HG03521 (cell line): Measurements from ENCODE around the gene NXN.
A peak's percentile ranks its signal among the peaks of the same experiment; 100 is the strongest.
"Not testable (repeated sequence)": the region's sequence is repeated elsewhere in the genome, so short reads cannot be mapped to it uniquely, and the experiment has no call there.

Experiments
- ATAC-seq: cut with Tn5 transposase; IDR thresholded peaks from one replicate; pipeline ENCODE4 v1.9.1; 2021; ENCODE audit warnings: mild to moderate bottlenecking, moderate library complexity; ENCODE audit not compliant: unreplicated experiment

Gene NXN

GRCh38 chr17:785901-786300 lies 193.7 kb downstream of the NXN start:
- not testable (repeated sequence) for ATAC-seq

- no peak for ATAC-seq
Observed at GRCh38 chr17:784143-784542, 195.4 kb downstream of the NXN start.

GRCh38 chr17:781805-782731 lies 197.5 kb downstream of the NXN start, which contains the start of the genes GLOD4 and MRM3:
TSS of gene GLOD4 (minus strand) at chr17:782280. CDS start at chr17:782255, 25 bp downstream.
TSS of gene MRM3 (plus strand) at chr17:782353. CDS start at chr17:782379, 26 bp downstream.
- peak; percentile 89 for ATAC-seq

- ATAC-seq: no peak
Observed at GRCh38 chr17:778096-778495, 201.5 kb downstream of the NXN start.

GRCh38 chr17:774313-774584 lies 205.3 kb downstream of the NXN start:
- no peak for ATAC-seq

GRCh38 chr17:773467-774312 lies 205.9 kb downstream of the NXN start:
- ATAC-seq: no peak

GRCh38 chr17:773016-773415 lies 206.6 kb downstream of the NXN start:
- no peak for ATAC-seq

GRCh38 chr17:767076-767475 lies 212.5 kb downstream of the NXN start:
- no peak for ATAC-seq

GRCh38 chr17:760371-760770 lies 219.2 kb downstream of the NXN start:
- ATAC-seq: no peak

- no peak for ATAC-seq
Observed at GRCh38 chr17:759964-760363, 219.6 kb downstream of the NXN start.

- not testable (repeated sequence) for ATAC-seq
Observed at GRCh38 chr17:756010-756567, 223.5 kb downstream of the NXN start.

GRCh38 chr17:755319-755961 lies 224.1 kb downstream of the NXN start:
- ATAC-seq: not testable (repeated sequence)

GRCh38 chr17:753418-753817 lies 226.2 kb downstream of the NXN start:
- no peak for ATAC-seq

- ATAC-seq: peak; percentile 1
Observed at GRCh38 chr17:752620-753219, 226.9 kb downstream of the NXN start.

- peak; percentile 85 for ATAC-seq
Observed at GRCh38 chr17:752002-752619, 227.5 kb downstream of the NXN start, which contains the start of gene GEMIN4. TSS of gene GEMIN4 (minus strand) at chr17:752264. CDS start at chr17:752142, 122 bp downstream.

GRCh38 chr17:751269-752001 lies 228.1 kb downstream of the NXN start:
- ATAC-seq: peak; percentile 15

GRCh38 chr17:750431-751037 lies 229.0 kb downstream of the NXN start:
- no peak for ATAC-seq

- ATAC-seq: not testable (repeated sequence)
Observed at GRCh38 chr17:749359-749758, 230.2 kb downstream of the NXN start.
